ENCODE results near the gene FBXL20.

Gene FBXL20

DNA sequence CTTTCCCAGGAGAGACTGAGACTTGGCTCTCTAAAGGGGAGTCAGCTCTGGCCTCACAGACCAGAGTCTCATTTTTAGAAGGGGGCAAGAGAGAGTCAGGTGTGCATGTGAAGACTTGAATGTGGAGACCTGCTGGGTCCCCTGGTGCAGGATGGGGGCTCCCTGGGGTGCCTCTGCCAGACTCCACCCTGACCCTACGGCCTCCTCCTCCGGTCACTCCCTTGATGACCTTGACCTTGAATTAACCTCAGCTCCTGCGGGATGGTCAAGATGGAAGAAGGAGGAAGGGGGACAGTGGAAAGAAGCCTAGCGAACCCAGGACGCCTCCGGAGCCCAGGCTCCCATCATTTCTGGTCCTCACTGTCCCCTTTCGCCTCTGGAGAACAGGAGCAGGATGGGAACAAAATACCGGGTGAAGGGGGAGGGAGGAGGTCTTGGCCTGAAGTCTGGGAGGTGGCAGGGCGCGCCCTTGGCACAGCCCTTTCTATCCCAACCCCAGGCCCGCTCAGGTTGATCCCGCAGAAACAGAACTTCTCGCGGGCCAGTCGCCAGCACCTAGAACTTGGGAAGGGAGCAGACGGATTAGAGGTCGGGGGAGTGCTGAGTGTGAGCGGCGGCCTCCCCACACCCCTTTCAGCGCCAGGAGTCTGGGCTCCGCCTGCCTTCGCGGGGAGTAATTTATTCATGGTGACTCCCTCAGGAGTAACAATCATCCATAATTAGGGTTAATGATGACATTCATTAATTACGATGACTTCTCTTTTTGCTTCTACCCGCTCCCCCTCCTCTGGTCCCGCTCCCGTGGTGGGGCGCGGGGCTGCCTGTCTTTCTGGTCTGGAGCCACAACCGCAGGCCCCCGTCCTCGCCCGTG is 177.3 kb downstream of the FBXL20 start:
- DNase-seq = no peak

DNA sequence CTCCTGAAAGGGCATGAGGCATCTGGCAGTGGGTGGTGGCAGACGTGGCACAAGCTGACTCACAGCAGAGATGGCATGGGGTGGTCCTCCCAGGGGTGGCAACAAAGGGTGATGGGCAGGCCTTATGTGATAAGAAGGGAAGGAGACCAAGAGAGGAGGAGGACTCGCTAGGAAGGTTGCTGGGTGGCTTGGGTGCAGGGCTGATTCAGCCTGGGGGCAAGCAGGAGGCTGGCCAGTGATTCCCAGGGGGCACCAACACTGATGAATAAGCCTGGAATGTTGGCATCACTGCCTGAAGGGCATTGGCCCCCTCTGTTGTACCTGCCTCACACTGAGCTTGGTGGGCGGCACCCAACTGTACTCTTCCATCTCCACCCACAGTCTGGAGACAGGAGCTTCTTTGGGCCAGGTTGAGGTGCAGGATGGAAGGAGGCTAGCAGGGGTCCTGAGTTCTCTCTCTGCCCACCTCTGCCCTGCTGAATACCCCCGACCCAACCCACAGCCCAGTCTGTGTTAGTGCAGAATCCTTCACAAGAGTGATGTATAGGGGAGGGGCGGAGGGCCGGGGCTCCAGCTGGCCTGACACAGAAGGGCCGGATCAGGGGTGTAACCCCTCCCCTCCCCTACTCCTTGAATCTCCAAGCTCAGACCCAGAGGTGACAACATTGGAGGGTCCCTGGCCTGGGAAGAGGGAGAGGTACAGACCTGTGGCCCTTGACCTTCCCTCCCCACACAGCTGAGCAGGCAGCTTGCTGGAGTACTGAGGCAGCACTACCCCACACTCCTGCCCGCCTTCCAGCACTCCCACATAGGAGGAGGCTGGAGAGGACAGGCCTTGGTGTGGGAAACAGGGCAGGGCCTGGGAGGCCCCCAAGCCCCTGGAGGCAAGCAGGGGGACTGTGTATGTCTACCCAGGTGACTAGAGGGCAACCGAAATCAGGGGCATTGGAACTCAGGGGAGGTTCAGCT is 178.3 kb downstream of the FBXL20 start:
- no peak for DNase-seq

DNA sequence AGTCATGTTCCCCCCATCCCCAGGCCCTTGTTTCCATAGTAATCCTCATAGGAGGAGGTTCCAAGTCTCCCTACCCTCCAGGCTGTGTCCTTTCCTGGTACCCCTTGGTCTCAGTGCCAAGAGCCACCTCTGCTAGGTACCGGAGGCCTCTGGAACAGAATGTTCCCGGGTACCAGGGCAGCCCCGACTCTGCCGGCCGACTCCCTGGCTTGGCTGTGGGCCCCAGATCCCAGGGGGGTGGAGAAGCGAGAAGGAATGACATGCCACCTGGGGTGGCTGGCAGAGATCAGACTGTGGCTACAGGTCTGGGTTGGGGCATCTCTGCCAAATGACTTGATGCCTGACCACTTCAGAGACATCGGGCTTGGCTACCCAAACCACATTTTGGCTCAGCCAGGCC is 179.3 kb downstream of the FBXL20 start:
- no peak for DNase-seq

DNA sequence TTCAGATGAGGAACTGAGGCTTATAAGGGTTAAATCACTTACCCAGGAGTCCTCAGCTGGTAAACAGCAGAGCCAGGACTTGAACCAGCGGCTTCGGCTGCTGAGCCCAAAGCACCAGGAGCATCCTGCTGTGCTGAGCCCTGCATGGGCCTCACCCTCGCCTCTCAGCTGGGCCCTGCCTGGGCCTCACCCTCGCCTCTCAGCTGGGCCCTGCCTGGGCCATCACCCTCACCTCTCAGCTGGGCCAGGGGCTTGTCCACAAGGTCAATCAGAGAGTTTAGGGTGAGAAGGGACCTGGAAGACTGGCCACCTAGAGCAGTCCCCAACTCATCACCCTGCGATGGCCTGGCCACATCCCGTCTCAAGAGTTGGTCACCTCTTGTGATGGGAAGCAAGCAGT is 179.9 kb downstream of the FBXL20 start:
- no peak for DNase-seq

DNA sequence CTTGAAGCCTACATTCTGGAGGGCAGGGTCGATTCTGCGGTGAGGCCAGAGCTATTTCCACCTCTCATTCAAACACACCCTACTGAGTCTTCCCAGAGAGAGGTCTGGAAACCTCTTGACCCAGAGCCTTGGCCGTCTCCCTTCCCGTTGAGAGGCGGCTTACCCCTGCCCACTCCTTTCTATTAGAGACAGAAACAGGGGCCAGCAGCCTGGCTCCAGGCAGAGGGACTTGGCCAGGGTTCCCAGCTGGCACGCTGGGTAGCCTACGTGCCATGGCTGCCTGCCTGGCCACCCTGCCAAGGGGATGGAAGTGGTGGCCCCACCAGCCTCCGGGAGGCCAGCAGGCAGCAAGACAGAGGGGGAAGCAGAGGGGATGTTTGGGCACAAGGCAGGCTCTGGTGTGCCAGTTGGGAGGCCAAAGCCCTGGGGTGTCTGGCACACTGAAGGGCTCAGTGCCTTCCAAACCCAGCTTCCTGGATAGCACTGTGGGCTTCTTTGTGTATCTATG is 181.7 kb downstream of the FBXL20 start:
- no peak for DNase-seq

- no peak for DNase-seq
These were observed 182.5 kb downstream of the FBXL20 start for GRCh38 chr17:39218906-39219305.

DNA sequence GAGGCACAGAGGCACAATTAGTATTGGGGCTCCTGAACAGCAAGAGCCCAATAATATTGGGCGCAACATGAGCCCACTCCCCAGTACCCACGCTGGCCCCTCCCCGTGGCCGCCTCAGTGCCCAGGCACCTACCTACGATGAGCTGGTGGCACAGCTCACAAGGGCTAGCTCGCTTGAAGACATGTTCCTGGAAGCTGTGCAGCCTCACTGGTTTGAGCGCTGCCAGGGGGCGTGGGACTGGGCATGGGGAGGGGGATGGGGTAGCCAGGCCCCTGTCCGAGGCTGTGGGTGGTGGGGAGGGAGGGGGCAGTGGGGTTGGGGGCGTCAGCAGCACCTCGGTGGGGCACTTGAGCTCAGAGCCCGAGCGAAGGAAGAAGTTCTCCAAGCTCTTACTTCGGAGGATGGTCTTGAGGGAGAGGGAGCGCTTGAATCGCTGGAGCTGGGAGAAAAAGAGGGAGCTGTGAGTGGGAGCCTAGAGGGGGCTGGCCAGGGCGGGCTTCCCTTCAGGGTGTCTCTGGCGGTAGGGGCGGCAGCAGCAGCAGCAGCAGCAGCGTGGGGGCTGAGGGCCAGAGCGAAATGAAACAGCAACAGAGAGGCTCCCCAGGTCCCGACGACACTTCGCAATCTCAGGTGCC is 183.6 kb downstream of the FBXL20 start:
- no peak for DNase-seq

- DNase-seq = no peak
These were observed 187.6 kb downstream of the FBXL20 start for GRCh38 chr17:39213852-39214251.

- DNase-seq = no peak
These were observed 188.5 kb downstream of the FBXL20 start for GRCh38 chr17:39212841-39213480.

- DNase-seq = no peak
These were observed 189.1 kb downstream of the FBXL20 start for GRCh38 chr17:39212195-39212810.

GRCh38 chr17:39210093-39210434 is 191.4 kb downstream of the FBXL20 start:
- DNase-seq = no peak

GRCh38 chr17:39209317-39210092 is 191.9 kb downstream of the FBXL20 start:
- DNase-seq = peak; percentile 78

GRCh38 chr17:39208893-39209292 is 192.5 kb downstream of the FBXL20 start:
- no peak for DNase-seq

DNA sequence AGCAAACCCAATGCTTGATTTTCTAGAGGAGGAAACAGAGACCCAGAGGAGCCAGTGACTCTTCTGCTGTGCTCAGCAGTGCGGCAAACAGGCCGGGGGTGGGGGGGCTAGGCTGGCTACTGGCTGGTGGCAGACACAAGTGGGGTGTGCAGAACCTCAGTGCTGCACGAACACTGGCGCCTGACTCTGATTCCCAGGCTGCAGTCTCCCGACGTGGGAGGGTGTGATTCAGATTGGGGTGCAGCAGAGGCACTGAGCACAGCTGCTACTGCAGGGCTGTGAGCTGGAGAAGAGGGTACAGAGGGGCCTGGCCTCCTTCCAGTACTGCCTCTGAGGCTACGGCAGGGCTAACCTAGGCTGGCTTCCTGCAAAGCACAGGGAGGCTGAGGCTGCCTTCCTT is 193.3 kb downstream of the FBXL20 start:
- peak; percentile 40 for DNase-seq

GRCh38 chr17:39205112-39205526 is 196.3 kb downstream of the FBXL20 start:
- DNase-seq = no peak

DNA sequence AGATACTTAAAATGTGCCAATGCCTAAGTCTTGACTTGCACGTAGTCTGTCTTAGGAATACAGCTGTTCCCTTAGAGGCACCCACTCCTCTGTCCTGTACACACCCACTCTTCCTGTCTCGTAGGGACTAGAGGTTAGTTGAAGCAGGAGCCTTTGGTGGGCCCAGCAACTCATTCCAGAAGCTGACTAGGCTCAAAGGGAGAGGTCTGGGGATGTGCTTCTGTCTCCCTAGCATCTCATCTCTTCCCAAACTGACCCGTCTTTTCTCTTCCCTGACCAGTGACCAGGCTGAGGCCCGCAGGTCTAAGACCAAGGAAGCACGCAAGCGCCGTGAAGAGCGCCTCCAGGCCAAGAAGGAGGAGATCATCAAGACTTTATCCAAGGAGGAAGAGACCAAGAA is 197.2 kb downstream of the FBXL20 start:
- DNase-seq = no peak

Data from activated T-cell treated with anti-CD3 and anti-CD28 coated beads, Interleukin-2, amount 50 U/mL, for 1 hour (primary cell).